ENCODE measurements around the gene NTM.

GRCh38 chr11:131618201-131618600 lies 247.8 kb downstream of the NTM start:
- TF ChIP-seq CTCF (IDR thresholded peaks at IDR 0.05) (no peak), POLR2A (IDR thresholded peaks at IDR 0.05) (no peak)

Data from Peyer's patch (tissue), 4 donors.